Hepatocyte (in vitro differentiated cells): Measurements from ENCODE around the gene KLC1. TPM values are rescaled to one million over a fixed set of nuclear protein-coding genes. Genes with fewer than 3 reads are reported as not detected.

ENCODE experiments used
- DNase-seq: peaks from one replicate; pipeline ENCODE4 v3.0.0-alpha.2; 2016; ENCODE audit warnings: low spot score
- H2AFZ ChIP-seq: fragments of 200-600 bp; sonication (generic); 2 replicates; pipeline ENCODE4 v1.6.0; 2016; ENCODE audit warnings: antibody characterized with exemption, mild to moderate bottlenecking
- H3K27ac ChIP-seq: fragments of 200-600 bp; sonication (generic); 2 replicates; pipeline ENCODE4 v1.5.1; 2016; ENCODE audit warnings: mild to moderate bottlenecking
- H3K27me3 ChIP-seq: fragments of 200-600 bp; sonication (generic); 2 replicates; pipeline ENCODE4 v1.6.1; 2016
- H3K36me3 ChIP-seq: fragments of 200-600 bp; sonication (generic); replicated peaks from 2 replicates; pipeline ENCODE4 v1.5.1; 2016; ENCODE audit warnings: low read depth; ENCODE audit not compliant: insufficient read depth
- H3K4me1 ChIP-seq: fragments of 200-600 bp; sonication (generic); 2 replicates; pipeline ENCODE4 v1.5.1; 2016; ENCODE audit warnings: mild to moderate bottlenecking, moderate library complexity; ENCODE audit not compliant: insufficient read depth
- H3K4me2 ChIP-seq: fragments of 200-600 bp; sonication (generic); 2 replicates; pipeline ENCODE4 v1.6.0; 2016
- H3K4me3 ChIP-seq: fragments of 200-600 bp; sonication (generic); 2 replicates; pipeline ENCODE4 v1.5.1; 2016; ENCODE audit warnings: mild to moderate bottlenecking
- H3K79me2 ChIP-seq: fragments of 200-600 bp; sonication (generic); 2 replicates; pipeline ENCODE4 v1.6.0; 2017; ENCODE audit warnings: mild to moderate bottlenecking
- H3K9me2 ChIP-seq: fragments of 200-600 bp; sonication (generic); replicated peaks from 2 replicates; pipeline ENCODE4 v1.6.0; 2017; ENCODE audit warnings: mild to moderate bottlenecking; ENCODE audit not compliant: insufficient read depth
- H3K9me3 ChIP-seq: fragments of 200-600 bp; sonication (generic); 2 replicates; pipeline ENCODE4 v1.5.1; 2016; ENCODE audit warnings: low read depth, mild to moderate bottlenecking
- H4K20me1 ChIP-seq: fragments of 200-600 bp; sonication (generic); 2 replicates; pipeline ENCODE4 v1.6.0; 2016; ENCODE audit warnings: mild to moderate bottlenecking; ENCODE audit not compliant: insufficient read depth, poor library complexity, severe bottlenecking
- EZH2 ChIP-seq: fragments of 200-600 bp; sonication (generic); IDR thresholded peaks from 2 replicates; pipeline ENCODE4 v1.6.1; 2016; ENCODE audit warnings: antibody characterized with exemption, mild to moderate bottlenecking, borderline replicate concordance
- EZH2phosphoT487 ChIP-seq: fragments of 200-600 bp; sonication (generic); IDR thresholded peaks from one replicate; pipeline ENCODE4 v1.6.1; 2018; ENCODE audit warnings: antibody characterized with exemption, mild to moderate bottlenecking, low read depth, moderate library complexity; ENCODE audit not compliant: unreplicated experiment, severe bottlenecking
- WGBS: methylation state at CpG from one replicate; pipeline ENCODE4 v1.1.6; 2016; ENCODE audit warnings: low lambda C conversion rate; ENCODE audit errors: missing lambda C conversion rate; 5-methylcytosine and 5-hydroxymethylcytosine counted together
- polyA plus RNA-seq: library from polyadenylated mRNA; unstranded; fragments of >200 nt; fragmentation: Nextera tagmentation; extraction: Ambion mirVana; gene quantifications from 2 replicates; pipeline ENCODE4 v1.2.1, GENCODE V29; 2016
- total RNA-seq: library from RNA; depleted of rRNA; stranded (reverse); fragments of >200 nt; gene quantifications from 2 replicates; pipeline ENCODE4 v1.2.3, GENCODE V29; 2014
- TF ChIP-seq, protein P1 (sequence below): fragments of 200-600 bp; sonication (generic); IDR thresholded peaks from 2 replicates; pipeline ENCODE4 v1.5.1; 2016; ENCODE audit warnings: antibody characterized with exemption, mild to moderate bottlenecking; ENCODE audit not compliant: poor library complexity

The KLC1 gene
- total and polyA plus RNA-seq, 2 experiments from 2014 or later: 95.4 to 115 TPM

DNA sequence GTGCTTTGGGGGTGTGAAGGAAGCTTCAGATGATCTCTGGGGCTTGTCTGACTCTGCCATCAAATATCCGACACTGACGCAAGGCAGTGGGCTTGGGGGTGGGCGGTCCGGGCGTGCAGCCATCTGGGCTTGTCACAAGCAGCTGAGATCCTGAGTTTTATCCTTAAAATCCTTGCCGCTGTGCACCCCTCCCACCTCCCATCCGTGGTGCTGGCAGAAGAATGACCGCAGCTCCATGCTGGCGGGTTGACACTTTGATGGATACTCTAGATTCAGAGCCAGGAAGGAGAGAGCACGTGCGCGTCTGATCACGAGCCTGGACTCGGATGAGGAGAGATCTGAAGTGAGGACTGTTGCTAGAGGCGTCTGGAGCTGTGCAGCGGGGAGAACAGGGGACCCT is 89.6 kb downstream of the KLC1 start:
- H3K4me2 ChIP-seq: peak overlapping the region; percentile 21
- DNase-seq: no peak
- peaks cover 85% of the 10 kb centered on the region for H3K79me2 ChIP-seq
- no peak overlapping the region for H3K27ac ChIP-seq
- no peak overlapping the region for H3K4me3 ChIP-seq
- H4K20me1 ChIP-seq: peaks cover 56% of the 10 kb centered on the region
- H3K36me3 ChIP-seq: no peaks in the 10 kb centered on the region
- 79% methylated on average over 16 of the region's 16 CpGs for WGBS
- peaks cover 23% of the 10 kb centered on the region for H3K4me1 ChIP-seq
- TF ChIP-seq EZH2phosphoT487 (no peak), EZH2 (no peak)
- TF ChIP-seq, protein P1, sequence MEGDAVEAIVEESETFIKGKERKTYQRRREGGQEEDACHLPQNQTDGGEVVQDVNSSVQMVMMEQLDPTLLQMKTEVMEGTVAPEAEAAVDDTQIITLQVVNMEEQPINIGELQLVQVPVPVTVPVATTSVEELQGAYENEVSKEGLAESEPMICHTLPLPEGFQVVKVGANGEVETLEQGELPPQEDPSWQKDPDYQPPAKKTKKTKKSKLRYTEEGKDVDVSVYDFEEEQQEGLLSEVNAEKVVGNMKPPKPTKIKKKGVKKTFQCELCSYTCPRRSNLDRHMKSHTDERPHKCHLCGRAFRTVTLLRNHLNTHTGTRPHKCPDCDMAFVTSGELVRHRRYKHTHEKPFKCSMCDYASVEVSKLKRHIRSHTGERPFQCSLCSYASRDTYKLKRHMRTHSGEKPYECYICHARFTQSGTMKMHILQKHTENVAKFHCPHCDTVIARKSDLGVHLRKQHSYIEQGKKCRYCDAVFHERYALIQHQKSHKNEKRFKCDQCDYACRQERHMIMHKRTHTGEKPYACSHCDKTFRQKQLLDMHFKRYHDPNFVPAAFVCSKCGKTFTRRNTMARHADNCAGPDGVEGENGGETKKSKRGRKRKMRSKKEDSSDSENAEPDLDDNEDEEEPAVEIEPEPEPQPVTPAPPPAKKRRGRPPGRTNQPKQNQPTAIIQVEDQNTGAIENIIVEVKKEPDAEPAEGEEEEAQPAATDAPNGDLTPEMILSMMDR: no peak
- no peaks in the 10 kb centered on the region for H3K9me2 ChIP-seq
- no peaks in the 10 kb centered on the region for H3K9me3 ChIP-seq
- H3K27me3 ChIP-seq: no peaks in the 10 kb centered on the region
- H2AFZ ChIP-seq: no peak overlapping the region

- H3K27ac ChIP-seq: no peak overlapping the region
- no peak overlapping the region for H3K4me3 ChIP-seq
Observed at GRCh38 chr14:103719751-103720150, 90.7 kb downstream of the KLC1 start.

GRCh38 chr14:103721334-103722120 is 92.5 kb downstream of the KLC1 start:
- TF ChIP-seq EZH2 (no peak), EZH2phosphoT487 (no peak)
- TF ChIP-seq, protein P1: no peak
- DNase-seq: no peak
- no peaks in the 10 kb centered on the region for H3K36me3 ChIP-seq
- no peaks in the 10 kb centered on the region for H3K27me3 ChIP-seq
- no peak overlapping the region for H3K4me2 ChIP-seq
- no peak overlapping the region for H2AFZ ChIP-seq
- H3K9me3 ChIP-seq: no peaks in the 10 kb centered on the region
- H3K9me2 ChIP-seq: no peaks in the 10 kb centered on the region
- 95% methylated on average over 26 of the region's 26 CpGs for WGBS
- H3K79me2 ChIP-seq: peaks cover 100% of the 10 kb centered on the region
- peaks cover 74% of the 10 kb centered on the region for H4K20me1 ChIP-seq
- H3K27ac ChIP-seq: no peak overlapping the region
- H3K4me1 ChIP-seq: peaks cover 15% of the 10 kb centered on the region
- no peak overlapping the region for H3K4me3 ChIP-seq

More at GRCh38 chr14:103719751-103720150, 90.7 kb downstream of the KLC1 start:
- Histone ChIP-seq H3K36me3 (no peaks in the 10 kb centered on the region), H3K79me2 (peaks cover 88% of the 10 kb centered on the region), H3K27me3 (no peaks in the 10 kb centered on the region), H2AFZ (no peak overlapping the region), H3K4me2 (no peak overlapping the region), H3K9me2 (no peaks in the 10 kb centered on the region), H3K9me3 (no peaks in the 10 kb centered on the region), H4K20me1 (peaks cover 64% of the 10 kb centered on the region), H3K4me1 (peaks cover 17% of the 10 kb centered on the region)
- WGBS: 93% methylated on average over 8 of the region's 8 CpGs
- DNase-seq: no peak
- no peak for TF ChIP-seq EZH2
- TF ChIP-seq, protein P1: no peak
- TF ChIP-seq EZH2phosphoT487: no peak

GRCh38 chr14:103723748-103724081 is 94.7 kb downstream of the KLC1 start:
- no peak overlapping the region for H3K4me3 ChIP-seq
- no peak overlapping the region for H3K27ac ChIP-seq
- no peak overlapping the region for H2AFZ ChIP-seq
- peaks cover 89% of the 10 kb centered on the region for H3K79me2 ChIP-seq
- H3K9me2 ChIP-seq: no peaks in the 10 kb centered on the region
- no peak for TF ChIP-seq EZH2
- no peak for TF ChIP-seq EZH2phosphoT487
- TF ChIP-seq, protein P1: no peak
- no peaks in the 10 kb centered on the region for H3K36me3 ChIP-seq
- H3K4me1 ChIP-seq: peaks cover 10% of the 10 kb centered on the region
- no peaks in the 10 kb centered on the region for H3K9me3 ChIP-seq
- no peak for DNase-seq
- H4K20me1 ChIP-seq: peaks cover 57% of the 10 kb centered on the region
- H3K27me3 ChIP-seq: no peaks in the 10 kb centered on the region
- H3K4me2 ChIP-seq: no peak overlapping the region
- WGBS: 98% methylated on average over 6 of the region's 7 CpGs
